Hepatocyte (in vitro differentiated cells): Measurements from ENCODE around the gene ITGB1BP1. TPM values are rescaled to one million over a fixed set of nuclear protein-coding genes. Genes with fewer than 3 reads are reported as not detected.

Experiments
- DNase-seq: peaks from one replicate; pipeline ENCODE4 v3.0.0-alpha.2; 2016; ENCODE audit warnings: low spot score
- H2AFZ ChIP-seq: fragments of 200-600 bp; sonication (generic); 2 replicates; pipeline ENCODE4 v1.6.0; 2016; ENCODE audit warnings: antibody characterized with exemption, mild to moderate bottlenecking
- H3K27ac ChIP-seq: fragments of 200-600 bp; sonication (generic); 2 replicates; pipeline ENCODE4 v1.5.1; 2016; ENCODE audit warnings: mild to moderate bottlenecking
- H3K27me3 ChIP-seq: fragments of 200-600 bp; sonication (generic); 2 replicates; pipeline ENCODE4 v1.6.1; 2016
- H3K36me3 ChIP-seq: fragments of 200-600 bp; sonication (generic); replicated peaks from 2 replicates; pipeline ENCODE4 v1.5.1; 2016; ENCODE audit warnings: low read depth; ENCODE audit not compliant: insufficient read depth
- H3K4me1 ChIP-seq: fragments of 200-600 bp; sonication (generic); 2 replicates; pipeline ENCODE4 v1.5.1; 2016; ENCODE audit warnings: mild to moderate bottlenecking, moderate library complexity; ENCODE audit not compliant: insufficient read depth
- H3K4me2 ChIP-seq: fragments of 200-600 bp; sonication (generic); 2 replicates; pipeline ENCODE4 v1.6.0; 2016
- H3K4me3 ChIP-seq: fragments of 200-600 bp; sonication (generic); 2 replicates; pipeline ENCODE4 v1.5.1; 2016; ENCODE audit warnings: mild to moderate bottlenecking
- H3K79me2 ChIP-seq: fragments of 200-600 bp; sonication (generic); 2 replicates; pipeline ENCODE4 v1.6.0; 2017; ENCODE audit warnings: mild to moderate bottlenecking
- H3K9me2 ChIP-seq: fragments of 200-600 bp; sonication (generic); replicated peaks from 2 replicates; pipeline ENCODE4 v1.6.0; 2017; ENCODE audit warnings: mild to moderate bottlenecking; ENCODE audit not compliant: insufficient read depth
- H3K9me3 ChIP-seq: fragments of 200-600 bp; sonication (generic); 2 replicates; pipeline ENCODE4 v1.5.1; 2016; ENCODE audit warnings: low read depth, mild to moderate bottlenecking
- H4K20me1 ChIP-seq: fragments of 200-600 bp; sonication (generic); 2 replicates; pipeline ENCODE4 v1.6.0; 2016; ENCODE audit warnings: mild to moderate bottlenecking; ENCODE audit not compliant: insufficient read depth, poor library complexity, severe bottlenecking
- EZH2 ChIP-seq: fragments of 200-600 bp; sonication (generic); IDR thresholded peaks from 2 replicates; pipeline ENCODE4 v1.6.1; 2016; ENCODE audit warnings: antibody characterized with exemption, mild to moderate bottlenecking, borderline replicate concordance
- EZH2phosphoT487 ChIP-seq: fragments of 200-600 bp; sonication (generic); IDR thresholded peaks from one replicate; pipeline ENCODE4 v1.6.1; 2018; ENCODE audit warnings: antibody characterized with exemption, mild to moderate bottlenecking, low read depth, moderate library complexity; ENCODE audit not compliant: unreplicated experiment, severe bottlenecking
- WGBS: methylation state at CpG from one replicate; pipeline ENCODE4 v1.1.6; 2016; ENCODE audit warnings: low lambda C conversion rate; ENCODE audit errors: missing lambda C conversion rate; 5-methylcytosine and 5-hydroxymethylcytosine counted together
- polyA plus RNA-seq: library from polyadenylated mRNA; unstranded; fragments of >200 nt; fragmentation: Nextera tagmentation; extraction: Ambion mirVana; gene quantifications from 2 replicates; pipeline ENCODE4 v1.2.1, GENCODE V29; 2016
- total RNA-seq: library from RNA; depleted of rRNA; stranded (reverse); fragments of >200 nt; gene quantifications from 2 replicates; pipeline ENCODE4 v1.2.3, GENCODE V29; 2014
- TF ChIP-seq, protein P1 (sequence below): fragments of 200-600 bp; sonication (generic); IDR thresholded peaks from 2 replicates; pipeline ENCODE4 v1.5.1; 2016; ENCODE audit warnings: antibody characterized with exemption, mild to moderate bottlenecking; ENCODE audit not compliant: poor library complexity

Gene ITGB1BP1
- total and polyA plus RNA-seq, 2 experiments from 2014 or later, result 17.4 to 51.8 TPM

DNA sequence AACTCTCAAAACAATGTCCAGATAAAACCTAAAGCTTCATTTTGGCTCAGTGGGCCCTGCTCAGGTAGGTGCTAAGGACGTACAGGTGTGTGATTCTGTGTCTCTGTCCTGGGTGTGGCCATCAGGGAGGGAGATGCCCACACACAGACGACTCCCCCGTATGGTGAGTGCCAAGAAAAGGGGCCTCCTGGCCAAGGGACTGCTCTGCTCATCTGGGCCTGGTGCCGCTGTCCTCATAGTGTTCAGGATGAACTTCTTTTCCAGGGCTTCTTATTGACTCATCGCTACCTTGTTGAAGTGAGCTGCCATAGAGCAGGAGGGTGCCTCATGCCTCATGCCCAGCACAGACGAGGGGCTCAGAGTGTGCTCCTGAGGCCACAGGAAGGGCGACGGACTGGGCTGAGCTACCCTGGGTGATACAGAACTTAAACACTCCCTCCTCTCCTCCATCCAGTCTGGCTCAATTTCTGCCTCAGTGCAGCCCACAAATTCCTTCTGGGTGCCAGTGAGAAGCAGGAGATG is 57.8 kb downstream of the ITGB1BP1 start:
- no peaks in the 10 kb centered on the region for H3K27me3 ChIP-seq
- peaks cover 8% of the 10 kb centered on the region for H3K4me1 ChIP-seq
- no peaks in the 10 kb centered on the region for H4K20me1 ChIP-seq
- H3K79me2 ChIP-seq, result no peaks in the 10 kb centered on the region
- peak overlapping the region; percentile 61 for H3K27ac ChIP-seq
- H3K9me3 ChIP-seq, result no peaks in the 10 kb centered on the region
- WGBS, result 87% methylated on average over 8 of the region's 8 CpGs
- no peaks in the 10 kb centered on the region for H3K9me2 ChIP-seq
- no peak overlapping the region for H3K4me3 ChIP-seq
- H3K36me3 ChIP-seq, result no peaks in the 10 kb centered on the region
- no peak for DNase-seq
- TF ChIP-seq EZH2phosphoT487 (no peak), EZH2 (no peak)
- TF ChIP-seq, protein P1, sequence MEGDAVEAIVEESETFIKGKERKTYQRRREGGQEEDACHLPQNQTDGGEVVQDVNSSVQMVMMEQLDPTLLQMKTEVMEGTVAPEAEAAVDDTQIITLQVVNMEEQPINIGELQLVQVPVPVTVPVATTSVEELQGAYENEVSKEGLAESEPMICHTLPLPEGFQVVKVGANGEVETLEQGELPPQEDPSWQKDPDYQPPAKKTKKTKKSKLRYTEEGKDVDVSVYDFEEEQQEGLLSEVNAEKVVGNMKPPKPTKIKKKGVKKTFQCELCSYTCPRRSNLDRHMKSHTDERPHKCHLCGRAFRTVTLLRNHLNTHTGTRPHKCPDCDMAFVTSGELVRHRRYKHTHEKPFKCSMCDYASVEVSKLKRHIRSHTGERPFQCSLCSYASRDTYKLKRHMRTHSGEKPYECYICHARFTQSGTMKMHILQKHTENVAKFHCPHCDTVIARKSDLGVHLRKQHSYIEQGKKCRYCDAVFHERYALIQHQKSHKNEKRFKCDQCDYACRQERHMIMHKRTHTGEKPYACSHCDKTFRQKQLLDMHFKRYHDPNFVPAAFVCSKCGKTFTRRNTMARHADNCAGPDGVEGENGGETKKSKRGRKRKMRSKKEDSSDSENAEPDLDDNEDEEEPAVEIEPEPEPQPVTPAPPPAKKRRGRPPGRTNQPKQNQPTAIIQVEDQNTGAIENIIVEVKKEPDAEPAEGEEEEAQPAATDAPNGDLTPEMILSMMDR, result no peak
- no peak overlapping the region for H2AFZ ChIP-seq
- no peak overlapping the region for H3K4me2 ChIP-seq

DNA sequence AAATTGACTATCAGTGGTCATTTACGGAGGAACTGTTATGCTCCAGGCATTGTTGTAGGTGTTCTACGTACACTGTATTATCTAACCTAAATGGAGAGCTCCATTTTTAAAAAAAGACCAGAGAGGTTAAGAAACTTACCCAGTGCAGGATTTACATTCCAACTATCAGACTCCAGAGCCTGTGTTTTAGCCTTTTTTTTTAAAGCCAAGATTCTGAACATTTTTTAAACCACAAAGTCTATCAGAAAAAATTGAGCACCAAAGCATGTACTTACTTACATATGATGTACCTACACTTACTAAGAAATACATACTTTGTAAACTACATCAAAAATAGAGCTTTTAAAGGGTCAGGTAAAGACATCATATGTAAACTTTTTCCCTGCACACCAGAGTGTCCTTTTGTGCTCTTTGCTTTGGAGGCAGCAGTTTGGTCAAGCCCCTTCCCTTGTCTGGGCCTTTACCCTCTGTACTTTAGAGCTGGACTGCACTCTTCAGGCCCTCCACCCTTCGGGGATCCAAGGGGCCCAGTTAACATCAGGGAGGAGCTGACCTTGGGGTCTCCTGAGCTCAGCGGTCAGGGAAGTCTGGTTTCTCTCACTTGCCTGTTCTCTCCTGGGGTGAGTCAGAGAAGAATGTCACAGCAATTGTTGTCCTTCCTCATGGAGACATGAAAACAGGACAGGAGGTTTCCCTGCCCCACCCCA is 58.4 kb downstream of the ITGB1BP1 start:
- Histone ChIP-seq H3K4me2 (no peak overlapping the region), H3K9me3 (no peaks in the 10 kb centered on the region), H2AFZ (no peak overlapping the region), H3K27me3 (no peaks in the 10 kb centered on the region), H3K27ac (peak overlapping the region; percentile 61), H3K4me1 (peaks cover 8% of the 10 kb centered on the region), H3K36me3 (no peaks in the 10 kb centered on the region), H3K9me2 (no peaks in the 10 kb centered on the region), H3K4me3 (no peak overlapping the region), H4K20me1 (no peaks in the 10 kb centered on the region), H3K79me2 (no peaks in the 10 kb centered on the region)
- 34% methylated on average over 4 of the region's 4 CpGs for WGBS
- TF ChIP-seq EZH2, result no peak
- TF ChIP-seq, protein P1, result no peak
- TF ChIP-seq EZH2phosphoT487, result no peak
- peak; percentile 30 for DNase-seq

- no peak overlapping the region for H2AFZ ChIP-seq
- no peak overlapping the region for H3K27ac ChIP-seq
- no peak overlapping the region for H3K4me2 ChIP-seq
- no peaks in the 10 kb centered on the region for H3K36me3 ChIP-seq
- TF ChIP-seq, protein P1, result no peak
- TF ChIP-seq EZH2phosphoT487 (no peak), EZH2 (no peak)
- H3K4me3 ChIP-seq, result no peak overlapping the region
- H3K4me1 ChIP-seq, result peaks cover 8% of the 10 kb centered on the region
- H4K20me1 ChIP-seq, result no peaks in the 10 kb centered on the region
- no peaks in the 10 kb centered on the region for H3K9me2 ChIP-seq
- H3K27me3 ChIP-seq, result no peaks in the 10 kb centered on the region
- H3K79me2 ChIP-seq, result no peaks in the 10 kb centered on the region
- 68% methylated on average over 4 of the region's 4 CpGs for WGBS
- H3K9me3 ChIP-seq, result no peaks in the 10 kb centered on the region
- no peak for DNase-seq
These were observed 59.0 kb downstream of the ITGB1BP1 start for GRCh38 chr2:9364373-9364772.
